Breast epithelium (tissue), 3 donors: Measurements from ENCODE around the gene PDGFC.

Experiments
- CTCF ChIP-seq, 3 donors: fragments of 450-650 bp; IDR thresholded peaks; one replicate each; pipeline ENCODE4 v1.5.1; 2016 to 2017; ENCODE audit warnings: antibody characterized with exemption in 3 of 3, mild to moderate bottlenecking in 3 of 3, moderate library complexity in 3 of 3
- POLR2A ChIP-seq: fragments of 450-650 bp; IDR thresholded peaks from one replicate; pipeline ENCODE4 v1.6.1; 2016; ENCODE audit warnings: antibody characterized with exemption, mild to moderate bottlenecking, moderate library complexity

DNA sequence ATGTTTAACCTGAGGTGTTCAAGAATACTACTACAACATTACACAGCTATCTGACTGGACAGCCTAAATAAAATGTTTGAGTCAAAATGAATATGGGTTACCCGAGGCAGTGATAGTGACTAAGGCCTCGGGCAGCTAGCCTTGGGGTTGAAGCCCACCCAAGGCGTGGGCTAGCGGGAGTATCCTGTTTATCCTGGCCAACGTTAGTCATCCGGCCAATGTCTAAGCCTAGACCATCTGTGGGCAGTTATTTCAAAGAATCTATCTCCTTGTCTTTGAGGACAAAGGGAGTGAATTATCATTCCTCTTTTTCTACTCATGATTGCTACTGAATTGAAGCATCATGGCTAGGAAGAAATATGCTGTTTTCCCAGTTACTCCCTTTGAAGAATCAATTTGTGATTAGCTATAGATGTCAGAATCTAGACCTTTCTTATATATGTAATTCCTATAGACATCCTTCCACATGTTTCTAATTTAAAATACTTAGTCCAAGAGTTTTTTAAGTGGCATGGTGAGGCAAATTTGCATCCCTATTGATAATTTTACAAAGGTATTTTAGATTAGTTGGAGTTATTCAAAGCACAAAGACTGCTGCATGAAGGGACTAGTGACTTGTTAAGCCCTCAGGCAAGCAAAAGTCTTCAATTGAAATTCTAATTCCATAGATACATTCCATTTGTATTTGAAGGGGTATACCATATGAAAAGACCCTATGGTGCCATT is 6.0 kb upstream of the PDGFC start:
- no peak for TF ChIP-seq CTCF (IDR thresholded peaks at IDR 0.05)
- no peak for TF ChIP-seq POLR2A
